ENCODE data around the gene AOAH.

DNA sequence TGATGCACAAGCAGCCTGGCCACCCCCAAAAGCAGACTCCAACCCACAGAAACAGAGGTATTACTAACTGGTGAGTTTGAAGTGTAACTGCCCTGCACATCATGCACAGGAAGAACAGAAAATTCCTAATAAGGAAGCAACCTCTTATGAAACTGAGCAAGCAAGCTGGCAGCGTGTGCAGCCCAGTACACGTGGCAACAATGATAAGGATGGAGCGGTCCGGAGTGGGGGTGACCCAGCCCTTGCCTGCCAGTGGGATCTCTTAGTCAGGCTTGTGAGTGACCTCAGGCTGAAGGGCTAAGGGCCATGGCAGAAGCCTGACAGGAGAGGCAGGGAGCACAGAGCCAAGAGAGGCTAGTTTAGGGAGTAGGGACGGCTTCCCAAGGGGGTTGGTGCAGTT, 22.1 kb upstream of the AOAH start:
- TF ChIP-seq POLR2A (IDR thresholded peaks at IDR 0.05; ENCODE audit: low read depth, low read length) (no peak), MAFK (IDR thresholded peaks at IDR 0.05; ENCODE audit: low read depth, low read length) (no peak), ELK1 (IDR thresholded peaks at IDR 0.05; ENCODE audit: borderline replicate concordance, low read depth, low read length) (no peak), RAD21 (IDR thresholded peaks at IDR 0.05; ENCODE audit: low read length) (no peak), BHLHE40 (IDR thresholded peaks at IDR 0.05; ENCODE audit: low read depth, low read length) (no peak)
- TF ChIP-seq, protein P1, sequence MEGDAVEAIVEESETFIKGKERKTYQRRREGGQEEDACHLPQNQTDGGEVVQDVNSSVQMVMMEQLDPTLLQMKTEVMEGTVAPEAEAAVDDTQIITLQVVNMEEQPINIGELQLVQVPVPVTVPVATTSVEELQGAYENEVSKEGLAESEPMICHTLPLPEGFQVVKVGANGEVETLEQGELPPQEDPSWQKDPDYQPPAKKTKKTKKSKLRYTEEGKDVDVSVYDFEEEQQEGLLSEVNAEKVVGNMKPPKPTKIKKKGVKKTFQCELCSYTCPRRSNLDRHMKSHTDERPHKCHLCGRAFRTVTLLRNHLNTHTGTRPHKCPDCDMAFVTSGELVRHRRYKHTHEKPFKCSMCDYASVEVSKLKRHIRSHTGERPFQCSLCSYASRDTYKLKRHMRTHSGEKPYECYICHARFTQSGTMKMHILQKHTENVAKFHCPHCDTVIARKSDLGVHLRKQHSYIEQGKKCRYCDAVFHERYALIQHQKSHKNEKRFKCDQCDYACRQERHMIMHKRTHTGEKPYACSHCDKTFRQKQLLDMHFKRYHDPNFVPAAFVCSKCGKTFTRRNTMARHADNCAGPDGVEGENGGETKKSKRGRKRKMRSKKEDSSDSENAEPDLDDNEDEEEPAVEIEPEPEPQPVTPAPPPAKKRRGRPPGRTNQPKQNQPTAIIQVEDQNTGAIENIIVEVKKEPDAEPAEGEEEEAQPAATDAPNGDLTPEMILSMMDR (conservative IDR thresholded peaks at IDR 0.05; ENCODE audit: low read depth, low read length): no peak

All from IMR-90 (cell line).